A549 (cell line): ENCODE results near the gene MYO9A. TPM values are rescaled to one million over a fixed set of nuclear protein-coding genes. Genes with fewer than 3 reads are reported as not detected.
"Not testable (repeated sequence)": the region's sequence is repeated elsewhere in the genome, so short reads cannot be mapped to it uniquely, and the experiment has no call there.

Experiments used
- ATAC-seq, 2 experiments: fragments of 200-7000 bp in 1 of 2; fragments of >200 bp in 1 of 2; cut with Nextera tagmentation in 1 of 2; cut with Tn5 transposase in 1 of 2; 3 replicates each; pipeline versions ENCODE4 v1.8.0 to v1.9.1; 2018 to 2020; ENCODE audit warnings: mild to moderate bottlenecking in 1 of 2, moderate library complexity in 1 of 2
- CTCF ChIA-PET: fragments of 300-600 bp; sonication (Branson Sonifier 250); formaldehyde crosslinking; extraction: SDS; loops from one replicate; lab custom pipeline; 2021; ENCODE audit warnings: antibody characterized with exemption, inconsistent platforms; lab: Yijun Ruan, JAX
- POLR2A ChIA-PET: fragments of 350-600 bp; formaldehyde crosslinking; extraction: SDS; loops from one replicate; lab custom pipeline; 2021; ENCODE audit warnings: antibody characterized with exemption, inconsistent platforms; lab: Yijun Ruan, JAX
- DNase-seq, 2 experiments: peaks; one replicate each; pipeline versions ENCODE4 v3.0.0 to v3.0.0-alpha.2; 2011 to 2016; ENCODE audit warnings: low read depth in 1 of 2, low spot score in 1 of 2
- FAIRE-seq: peaks from 2 replicates; lab custom pipeline; 2011; peaks lifted over from hg19 to GRCh38; lab: Jason Lieb, UNC
- H3K27ac ChIP-seq, 2 experiments: fragments of >200 bp; sonication (Bioruptor Twin); formaldehyde crosslinking; 3 replicates each; pipeline ENCODE4 v1.5.1; 2016 to 2017
- H3K4me1 ChIP-seq: fragments of >200 bp; sonication (Bioruptor Twin); formaldehyde crosslinking; 3 replicates; pipeline ENCODE4 v1.6.1; 2016
- H3K4me2 ChIP-seq: fragments of >200 bp; sonication (Bioruptor Twin); formaldehyde crosslinking; 3 replicates; pipeline ENCODE4 v1.6.1; 2016
- H3K4me3 ChIP-seq: fragments of >200 bp; sonication (Bioruptor Twin); formaldehyde crosslinking; 3 replicates; pipeline ENCODE4 v1.5.1; 2016
- H3K9me3 ChIP-seq: fragments of >200 bp; sonication (Bioruptor Twin); formaldehyde crosslinking; 3 replicates; pipeline ENCODE4 v1.6.1; 2016
- CBX2 ChIP-seq: fragments of 200-600 bp; sonication (generic); IDR thresholded peaks from 2 replicates; pipeline ENCODE4 v1.6.1; 2016; ENCODE audit warnings: low read depth, mild to moderate bottlenecking, borderline replicate concordance
- CBX8 ChIP-seq: fragments of 200-600 bp; sonication (generic); IDR thresholded peaks from 2 replicates; pipeline ENCODE4 v1.6.1; 2016
- CHD4 ChIP-seq: fragments of 200-600 bp; sonication (generic); IDR thresholded peaks from 2 replicates; pipeline ENCODE4 v1.6.1; 2016; ENCODE audit warnings: antibody characterized with exemption, mild to moderate bottlenecking, borderline replicate concordance
- E2F6 ChIP-seq: IDR thresholded peaks from 2 replicates; pipeline ENCODE4 v1.6.1; 2012; ENCODE audit warnings: low read depth, borderline replicate concordance
- EP300 ChIP-seq, 2 experiments: fragments of >200 bp; sonication (Bioruptor Twin); formaldehyde crosslinking; IDR thresholded peaks; 2 replicates in 1 of 2; 3 replicates in 1 of 2; pipeline ENCODE4 v1.6.1; 2016 to 2017
- ESRRA ChIP-seq: fragments of 150-350 bp; IDR thresholded peaks from 2 replicates; pipeline ENCODE4 v1.6.1; 2014; ENCODE audit warnings: mild to moderate bottlenecking, low read length, borderline replicate concordance
- HOXB13 ChIP-seq: fragments of 250-450 bp; sonication (Bioruptor Pico); IDR thresholded peaks from 2 replicates; pipeline ENCODE4 v1.5.0; 2020; ENCODE audit warnings: low read depth, mild to moderate bottlenecking, moderate library complexity
- JUNB ChIP-seq: fragments of >200 bp; sonication (Bioruptor Twin); formaldehyde crosslinking; IDR thresholded peaks from 2 replicates; pipeline ENCODE4 v1.6.1; 2016
- KDM5A ChIP-seq: fragments of 200-600 bp; sonication (generic); IDR thresholded peaks from 2 replicates; pipeline ENCODE4 v1.6.1; 2016; ENCODE audit warnings: antibody characterized with exemption, mild to moderate bottlenecking
- MAFK ChIP-seq: fragments of 450-650 bp; IDR thresholded peaks from 2 replicates; pipeline ENCODE4 v1.6.1; 2014; ENCODE audit not compliant: partially characterized antibody
- MAX ChIP-seq: IDR thresholded peaks from 2 replicates; pipeline ENCODE4 v1.6.1; 2012
- MAZ ChIP-seq: fragments of 150-350 bp; IDR thresholded peaks from 2 replicates; pipeline ENCODE4 v1.6.1; 2014; ENCODE audit warnings: antibody characterized with exemption, low read depth, low read length, borderline replicate concordance
- MYC ChIP-seq: IDR thresholded peaks from 2 replicates; pipeline ENCODE4 v1.6.1; 2012; ENCODE audit warnings: mild to moderate bottlenecking, inconsistent platforms, low read length, improper control_type of control experiment, borderline replicate concordance
- NFE2L2 ChIP-seq: fragments of 150-350 bp; conservative IDR thresholded peaks from 2 replicates; pipeline ENCODE4 v1.6.1; 2014; ENCODE audit warnings: low read length
- NPAS2 ChIP-seq: fragments of 250-450 bp; sonication (Bioruptor Pico); IDR thresholded peaks from 2 replicates; pipeline ENCODE4 v1.8.0; 2022; ENCODE audit warnings: mild to moderate bottlenecking, moderate library complexity, borderline replicate concordance
- PHF8 ChIP-seq: fragments of 200-600 bp; sonication (generic); IDR thresholded peaks from 2 replicates; pipeline ENCODE4 v1.6.1; 2016; ENCODE audit warnings: low read depth, mild to moderate bottlenecking, antibody characterized with exemption, moderate library complexity, borderline replicate concordance
- POLR2A ChIP-seq: IDR thresholded peaks from 2 replicates; pipeline ENCODE4 v1.6.1; 2012; ENCODE audit warnings: mild to moderate bottlenecking, low read length
- RARB ChIP-seq: fragments of 250-450 bp; sonication (Bioruptor Pico); IDR thresholded peaks from 2 replicates; pipeline ENCODE4 v1.8.0; 2021; ENCODE audit warnings: mild to moderate bottlenecking, moderate library complexity
- RFX5 ChIP-seq: fragments of 450-650 bp; IDR thresholded peaks from 2 replicates; pipeline ENCODE4 v1.7.1; 2014; ENCODE audit warnings: antibody characterized with exemption, mild to moderate bottlenecking, moderate library complexity
- RNF2 ChIP-seq: fragments of 200-600 bp; sonication (generic); IDR thresholded peaks from 2 replicates; pipeline ENCODE4 v1.6.1; 2016; ENCODE audit warnings: low read depth, mild to moderate bottlenecking, antibody characterized with exemption, moderate library complexity, borderline replicate concordance
- SREBF2 ChIP-seq: fragments of 450-650 bp; IDR thresholded peaks from 2 replicates; pipeline ENCODE4 v1.6.1; 2014; ENCODE audit warnings: mild to moderate bottlenecking, moderate library complexity
- TP53 ChIP-seq: fragments of 250-450 bp; sonication (Bioruptor Pico); IDR thresholded peaks from 2 replicates; pipeline ENCODE4 v1.5.0; 2021; ENCODE audit warnings: mild to moderate bottlenecking, moderate library complexity
- USF2 ChIP-seq: fragments of 450-650 bp; IDR thresholded peaks from 2 replicates; pipeline ENCODE4 v1.6.1; 2014; ENCODE audit warnings: antibody characterized with exemption
- ZNF302 ChIP-seq: fragments of 250-450 bp; sonication (Bioruptor Pico); IDR thresholded peaks from 2 replicates; pipeline ENCODE4 v1.9.0; 2021; ENCODE audit warnings: inconsistent platforms, mild to moderate bottlenecking, moderate library complexity
- WGBS: methylation state at CpG from one replicate; pipeline ENCODE4 v1.1.6; 2017; ENCODE audit errors: missing lambda C conversion rate; 5-methylcytosine and 5-hydroxymethylcytosine counted together
- polyA plus RNA-seq, 4 experiments: library from polyadenylated mRNA; depleted of rRNA in 3 of 4; stranded (reverse); fragments of >200 nt; fragmentation: RNase III in 1 of 4; extraction: RNeasy Plus Mini Kit Qiagen cat#74134 plus additional on column Dnase treatment in 1 of 4; gene quantifications; 2 replicates in 3 of 4; 3 replicates in 1 of 4; pipeline ENCODE4 v1.2.3, GENCODE V29; 2011 to 2017

MYO9A gene
- polyA plus RNA-seq, 2 of the 4 experiments (the other 2 are of a cell fraction) = 5.9 to 21.9 TPM

- ATAC-seq = no peak
- 90% methylated on average over 5 of the region's 5 CpGs for WGBS
- ChIA-PET CTCF (interaction anchor here (0.6 to 1.7 kb wide), 4 partner anchors 10 to 82 kb away, joined by 3 to 6 read pairs (median 3); no protein-coding TSS in a partner anchor), POLR2A (no interaction called here)
- TF ChIP-seq RNF2 (no peak), CBX8 (no peak), POLR2A (no peak)
- no peak overlapping the region for H3K27ac ChIP-seq
- H3K9me3 ChIP-seq = no peaks in the 10 kb centered on the region
- FAIRE-seq = peak; percentile 81
- DNase-seq = no peak
- no peak overlapping the region for H3K4me2 ChIP-seq
- H3K4me3 ChIP-seq = no peak overlapping the region
- H3K4me1 ChIP-seq = no peaks in the 10 kb centered on the region; the same call in 2 of the 3 replicates
These were observed 43.5 kb downstream of the MYO9A start for GRCh38 chr15:72074335-72075060.

GRCh38 chr15:72071448-72071825, 46.5 kb downstream of the MYO9A start:
- ATAC-seq, CTCF ChIA-PET, H3K4me2 ChIP-seq, H3K4me3 ChIP-seq, H3K9me3 ChIP-seq, H3K4me1 ChIP-seq, H3K27ac ChIP-seq, DNase-seq, FAIRE-seq, POLR2A ChIA-PET: not testable (repeated sequence)
- WGBS = 95% methylated on average over 8 of the region's 8 CpGs

- no peaks in the 10 kb centered on the region for H3K9me3 ChIP-seq
- no peak for ATAC-seq
- ChIA-PET CTCF (interaction anchor here (0.6 to 1.0 kb wide), 2 partner anchors 85 to 1171 kb away, joined by 3 read pairs; no protein-coding TSS in a partner anchor), POLR2A (interaction anchor here (0.6 kb wide), 1 partner anchor 41 kb away, joined by 3 read pairs; no protein-coding TSS in a partner anchor)
- no peak overlapping the region for H3K4me3 ChIP-seq
- H3K4me1 ChIP-seq = peaks cover 10% of the 10 kb centered on the region
- no peak for DNase-seq
- no peak overlapping the region for H3K4me2 ChIP-seq
- TF ChIP-seq POLR2A (no peak), KDM5A (no peak), HOXB13 (CRISPR knock-in tag) (no peak), E2F6 (no peak), CBX2 (no peak), MAZ (no peak), CHD4 (no peak), PHF8 (no peak), SREBF2 (no peak), USF2 (no peak), RFX5 (no peak), ESRRA (no peak), RARB (CRISPR knock-in tag) (no peak), TP53 (no peak), NFE2L2 (no peak), MAX (no peak)
- H3K27ac ChIP-seq = no peak overlapping the region
- WGBS = 93% methylated on average over 1 of the region's 1 CpG
- no peak for FAIRE-seq
These were observed 47.0 kb downstream of the MYO9A start for GRCh38 chr15:72070817-72071447.

GRCh38 chr15:72068856-72069255, 49.1 kb downstream of the MYO9A start:
- Histone ChIP-seq H3K27ac (no peak overlapping the region), H3K4me2 (no peak overlapping the region), H3K4me1 (peaks cover 10% of the 10 kb centered on the region), H3K4me3 (no peak overlapping the region), H3K9me3 (no peaks in the 10 kb centered on the region)
- TF ChIP-seq RNF2 (no peak), MAFK (no peak), NPAS2 (no peak), SREBF2 (no peak), MYC (no peak), ZNF302 (CRISPR knock-in tag) (no peak), MAZ (no peak), JUNB (no peak), EP300 (IDR thresholded peaks at IDR 0.05) (no peak), USF2 (no peak)
- CTCF ChIA-PET = interaction anchor here (0.5 to 1.1 kb wide), 2 partner anchors 9 to 955 kb away, joined by 3 to 5 read pairs; no protein-coding TSS in a partner anchor
- DNase-seq = no peak
- peak in 1 of 2 experiments; percentile 47; a peak in 3 of 6 replicates for ATAC-seq
- no peak for FAIRE-seq
- POLR2A ChIA-PET = no interaction called here
